Lower leg skin (tissue), 4 donors: ENCODE data around the gene HAUS2. TPM values are rescaled to one million over a fixed set of nuclear protein-coding genes. Genes with fewer than 3 reads are reported as not detected.
"Not testable (repeated sequence)": the region's sequence is repeated elsewhere in the genome, so short reads cannot be mapped to it uniquely, and the experiment has no call there.

ENCODE experiments used
- DNase-seq, 2 donors: peaks; one replicate each; pipeline ENCODE4 v3.0.0-alpha.2; 2019; ENCODE audit warnings: low spot score in 2 of 2
- H3K4me3 ChIP-seq: fragments of 200-600 bp; sonication (generic); 2 replicates; pipeline ENCODE4 v1.5.1; 2017; ENCODE audit warnings: mild to moderate bottlenecking, low read depth; ENCODE audit not compliant: poor library complexity, severe bottlenecking
- POLR2A ChIP-seq, 2 donors: fragments of 450-650 bp; IDR thresholded peaks; one replicate each; pipeline ENCODE4 v1.6.1; 2016 to 2017; ENCODE audit warnings: antibody characterized with exemption in 2 of 2, mild to moderate bottlenecking in 1 of 2, moderate library complexity in 1 of 2
- WGBS, 2 donors: methylation state at CpG; one replicate each; pipeline ENCODE4 v1.1.5; 2018; 5-methylcytosine and 5-hydroxymethylcytosine counted together
- intact Hi-C: fragments of 100-400 bp; cut with DNase I; formaldehyde crosslinking; loops from one replicate; pipeline ENCODE4 v1.15.0; 2023; ENCODE audit warnings: low total_unique reads
- total RNA-seq, 4 donors: library from RNA; depleted of rRNA; stranded (reverse); fragments of >200 nt; gene quantifications; one replicate each; pipeline ENCODE4 v1.1.0, GENCODE V29; 2016
- TF ChIP-seq, protein P1 (sequence below), 3 donors: fragments of 450-650 bp; IDR thresholded peaks; one replicate each; pipeline ENCODE4 v1.5.1; 2016; ENCODE audit warnings: antibody characterized with exemption in 3 of 3, mild to moderate bottlenecking in 3 of 3, moderate library complexity in 2 of 3

Gene HAUS2
- total RNA-seq, 4 donors from 2014 or later: 10.0 to 24.2 (median 23.7) TPM

DNA sequence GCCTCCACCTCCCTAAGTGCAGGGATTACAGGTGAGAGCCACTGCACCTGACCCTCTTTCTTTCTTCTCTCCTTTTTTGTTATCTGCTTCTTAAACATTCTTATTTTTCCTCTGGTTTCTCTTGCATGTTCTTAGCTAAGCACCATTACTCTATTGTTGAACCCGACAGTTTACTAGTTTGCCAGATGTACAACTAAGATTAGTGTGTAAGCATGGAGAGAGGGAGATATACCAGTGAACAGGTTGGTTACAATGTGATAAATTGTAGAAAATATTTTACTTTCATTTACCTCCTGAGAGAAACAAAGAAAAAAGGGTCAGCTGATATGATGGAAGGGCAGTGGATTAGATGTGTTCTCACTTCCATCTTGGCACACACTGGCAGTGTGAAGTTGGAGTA, 4.9 kb downstream of the HAUS2 start:
- DNase-seq: no peak
- WGBS, 2 donors: 83 to 95% methylated on average over 1 of the region's 1 CpG
- H3K4me3 ChIP-seq: no peak overlapping the region
- TF ChIP-seq, protein P1, sequence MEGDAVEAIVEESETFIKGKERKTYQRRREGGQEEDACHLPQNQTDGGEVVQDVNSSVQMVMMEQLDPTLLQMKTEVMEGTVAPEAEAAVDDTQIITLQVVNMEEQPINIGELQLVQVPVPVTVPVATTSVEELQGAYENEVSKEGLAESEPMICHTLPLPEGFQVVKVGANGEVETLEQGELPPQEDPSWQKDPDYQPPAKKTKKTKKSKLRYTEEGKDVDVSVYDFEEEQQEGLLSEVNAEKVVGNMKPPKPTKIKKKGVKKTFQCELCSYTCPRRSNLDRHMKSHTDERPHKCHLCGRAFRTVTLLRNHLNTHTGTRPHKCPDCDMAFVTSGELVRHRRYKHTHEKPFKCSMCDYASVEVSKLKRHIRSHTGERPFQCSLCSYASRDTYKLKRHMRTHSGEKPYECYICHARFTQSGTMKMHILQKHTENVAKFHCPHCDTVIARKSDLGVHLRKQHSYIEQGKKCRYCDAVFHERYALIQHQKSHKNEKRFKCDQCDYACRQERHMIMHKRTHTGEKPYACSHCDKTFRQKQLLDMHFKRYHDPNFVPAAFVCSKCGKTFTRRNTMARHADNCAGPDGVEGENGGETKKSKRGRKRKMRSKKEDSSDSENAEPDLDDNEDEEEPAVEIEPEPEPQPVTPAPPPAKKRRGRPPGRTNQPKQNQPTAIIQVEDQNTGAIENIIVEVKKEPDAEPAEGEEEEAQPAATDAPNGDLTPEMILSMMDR (IDR thresholded peaks at IDR 0.05): no peak
- no peak for TF ChIP-seq POLR2A (IDR thresholded peaks at IDR 0.05)
- intact Hi-C loops: no loop called here

DNA sequence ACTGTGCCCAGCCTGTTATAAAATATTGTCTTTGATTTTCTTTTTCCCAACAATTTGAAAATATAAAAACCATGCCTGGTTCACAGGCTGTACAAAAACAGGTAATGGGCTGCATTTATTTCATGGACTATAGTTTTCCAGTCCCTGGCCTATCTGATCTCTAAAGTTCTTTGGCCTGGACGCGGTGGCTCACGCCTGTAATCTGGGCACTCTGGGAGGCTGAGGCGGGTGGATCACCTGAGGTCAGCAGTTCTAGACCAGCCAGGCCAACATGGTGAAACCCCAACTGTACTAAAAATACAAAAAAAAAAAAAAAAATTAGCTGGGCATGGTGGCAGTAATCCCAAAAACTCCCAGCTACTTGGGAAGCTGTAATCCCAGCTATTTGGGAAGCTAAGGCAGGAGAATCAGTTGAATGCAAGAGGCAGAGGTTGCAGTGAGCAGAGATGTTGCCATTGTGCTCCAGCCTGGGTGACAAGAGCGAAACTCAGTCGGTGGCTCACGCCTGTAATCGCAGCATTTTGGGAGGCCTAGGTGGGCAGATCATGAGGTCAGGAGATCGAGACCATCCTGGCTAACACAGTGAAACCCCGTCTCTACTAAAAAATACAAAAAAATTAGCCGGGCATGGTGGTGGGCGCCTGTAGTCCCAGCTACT, 8.0 kb downstream of the HAUS2 start:
- H3K4me3 ChIP-seq, DNase-seq, intact Hi-C loops: not testable (repeated sequence)
- WGBS, 2 donors: 93% methylated on average over 12 of the region's 12 CpGs

DNA sequence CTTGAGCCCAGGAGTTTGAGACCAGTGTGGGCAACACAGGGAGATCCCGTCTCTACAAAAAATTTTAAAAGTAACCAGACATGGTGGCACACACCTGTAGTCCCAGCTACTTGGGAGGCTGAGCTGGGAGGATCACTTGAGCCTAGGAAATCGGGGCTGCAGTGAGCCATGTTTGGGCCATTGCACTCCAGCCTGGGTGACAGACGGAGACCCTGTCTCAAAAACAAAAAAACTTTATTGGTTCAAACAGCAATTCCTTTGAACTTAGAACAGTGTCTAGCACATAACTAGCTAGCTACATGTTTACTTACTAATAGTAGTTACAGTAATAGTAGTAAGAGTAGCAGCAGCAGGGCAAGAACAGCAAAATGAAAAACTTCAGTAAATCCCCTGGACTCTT, 10.1 kb downstream of the HAUS2 start:
- 98% methylated on average over 3 of the region's 3 CpGs for WGBS, 2 donors
- DNase-seq: no peak
- intact Hi-C loops: no loop called here
- H3K4me3 ChIP-seq: no peak overlapping the region
- TF ChIP-seq POLR2A (IDR thresholded peaks at IDR 0.05): no peak
- TF ChIP-seq, protein P1 (IDR thresholded peaks at IDR 0.05): no peak

DNA sequence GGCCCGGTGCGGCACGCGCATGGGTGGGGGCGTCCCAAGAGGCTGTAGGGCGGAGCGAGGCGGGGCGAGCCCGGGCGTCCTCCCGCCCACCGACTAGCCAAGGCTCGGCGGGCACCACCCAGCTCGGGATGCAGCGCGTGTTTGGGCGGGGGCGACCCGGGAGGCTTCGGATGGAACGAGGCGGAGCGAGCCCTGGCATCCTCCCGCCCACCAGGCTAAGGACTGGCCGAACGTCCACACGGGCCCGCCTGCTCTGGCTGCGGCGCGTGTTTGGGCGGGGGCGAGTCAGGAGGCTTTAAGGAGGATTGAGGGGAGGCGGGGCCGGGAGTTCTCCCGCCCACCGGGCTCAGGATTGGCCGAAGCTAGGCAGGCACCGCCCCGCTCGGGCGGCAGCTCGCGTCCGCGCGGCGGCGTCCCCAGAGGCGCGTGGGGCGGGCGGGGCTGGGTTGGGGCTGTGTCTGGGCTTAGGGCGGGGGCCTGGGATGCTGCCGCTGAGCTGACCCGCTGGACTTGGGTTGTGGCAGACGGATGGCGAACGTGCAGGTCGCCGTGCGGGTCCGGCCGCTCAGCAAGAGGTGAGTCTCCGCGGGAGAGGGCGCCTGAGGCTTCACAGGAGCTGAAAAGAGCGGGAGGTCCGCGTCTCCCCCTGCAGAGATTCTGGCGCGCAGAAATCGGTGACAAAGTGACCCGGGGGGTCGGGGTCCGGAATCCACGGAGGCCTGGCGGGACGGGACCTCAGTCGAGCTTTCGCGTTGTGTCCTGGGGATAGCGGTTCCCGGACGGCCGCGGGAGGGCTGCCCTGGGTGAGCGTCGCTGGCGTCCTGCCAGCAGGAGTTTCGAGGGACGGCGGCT, 26.8 kb downstream of the HAUS2 start, which contains the start of gene STARD9:
Gene STARD9 (plus strand): TSS at position 419 of the 852 bp plus-strand sequence. CDS start 110 bp downstream, at position 529.
- peak within 1 kb of the TSS; percentile 48 for H3K4me3 ChIP-seq
- intact Hi-C loops: no loop called here
- no peak for TF ChIP-seq POLR2A (IDR thresholded peaks at IDR 0.05)
- TF ChIP-seq, protein P1 (IDR thresholded peaks at IDR 0.05): no peak
- 0% methylated on average over 43 to 68 of the region's 95 CpGs for WGBS, 2 donors
- DNase-seq: peak; percentile 97 to 99

DNA sequence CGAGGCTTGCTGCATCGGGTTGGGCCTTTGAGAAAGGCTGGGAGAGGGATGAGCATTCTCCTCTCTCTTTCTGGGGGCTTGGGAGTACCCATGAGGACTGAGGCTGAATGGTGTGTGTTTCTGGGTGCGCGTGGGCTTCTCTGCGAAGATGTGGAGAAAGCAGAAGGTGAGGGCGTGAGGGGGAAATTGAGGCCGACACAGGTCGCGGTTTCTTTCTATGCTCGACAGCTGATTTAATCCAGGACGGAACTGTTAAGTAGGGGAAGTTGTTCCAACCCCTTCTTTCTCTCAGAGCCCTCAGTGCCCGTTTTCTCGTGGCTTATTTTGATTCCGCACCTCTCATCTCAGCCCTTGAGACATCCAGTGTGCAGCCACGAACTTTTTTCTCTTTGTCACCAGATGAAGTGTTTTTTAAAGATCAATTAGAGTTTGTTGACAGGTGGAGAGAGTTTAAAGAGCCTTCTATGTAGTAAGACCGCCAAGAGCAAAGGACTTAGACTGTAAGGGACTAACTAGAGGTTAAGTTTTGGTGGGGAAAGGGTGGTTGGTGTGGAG, 27.5 kb downstream of the HAUS2 start:
- no peak for DNase-seq
- WGBS, 2 donors: 11 to 17% methylated on average over 16 of the region's 16 CpGs
- intact Hi-C loops: no loop called here
- TF ChIP-seq, protein P1 (IDR thresholded peaks at IDR 0.05): no peak
- TF ChIP-seq POLR2A (IDR thresholded peaks at IDR 0.05): no peak
- H3K4me3 ChIP-seq: peak overlapping the region; percentile 48

DNA sequence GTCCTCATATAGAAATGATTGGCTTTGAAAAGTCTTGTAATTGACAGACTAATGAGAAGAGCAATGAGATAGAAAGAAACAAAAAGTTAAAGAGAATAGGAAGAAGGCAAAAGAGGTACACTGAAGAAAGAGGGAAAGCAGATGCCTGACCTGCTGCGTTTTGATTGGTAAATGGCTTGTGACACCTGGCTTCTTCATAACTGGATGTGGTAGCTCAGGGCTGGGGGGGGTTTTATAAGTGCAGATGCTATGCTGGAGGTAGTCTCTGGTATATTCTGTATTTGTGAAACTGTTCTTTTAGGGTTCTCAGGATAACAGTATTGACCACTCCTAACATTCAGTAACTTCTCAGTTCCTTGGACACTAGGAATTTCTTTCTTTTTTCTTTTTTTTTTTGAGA, 28.1 kb downstream of the HAUS2 start:
- DNase-seq: no peak
- 71 to 72% methylated on average over 1 of the region's 1 CpG for WGBS, 2 donors
- no peak for TF ChIP-seq POLR2A (IDR thresholded peaks at IDR 0.05)
- TF ChIP-seq, protein P1 (IDR thresholded peaks at IDR 0.05): no peak
- no peak overlapping the region for H3K4me3 ChIP-seq
- intact Hi-C loops: no loop called here
